WTC11 (cell line): ENCODE measurements around the gene CAMTA1. TPM values are rescaled to one million over a fixed set of nuclear protein-coding genes. Genes with fewer than 3 reads are reported as not detected.

Source experiments
- ATAC-seq: fragments of 200-7000 bp; cut with Tn5 transposase; 2 replicates; pipeline ENCODE4 v1.10.0; 2021; ENCODE audit warnings: mild to moderate bottlenecking, moderate library complexity
- CTCF ChIA-PET: fragments of 300-600 bp; sonication (Branson Sonifier 250); formaldehyde crosslinking; loops from one replicate; lab custom pipeline; 2021; ENCODE audit warnings: antibody characterized with exemption; lab: Charles Lee
- POLR2A ChIA-PET: fragments of 350-600 bp; sonication (Branson Sonifier 250); formaldehyde crosslinking; loops from one replicate; lab custom pipeline; 2021; ENCODE audit warnings: antibody characterized with exemption; lab: Charles Lee
- DNase-seq: peaks from one replicate; pipeline ENCODE4 v3.0.0; 2021; ENCODE audit warnings: low spot score
- H3K27ac Mint-ChIP-seq: 2 replicates; pipeline ENCODE4 v1.8.0; 2021; ENCODE audit warnings: mixed read lengths
- H3K27me3 Mint-ChIP-seq: 2 replicates; pipeline ENCODE4 v1.8.0; 2021; ENCODE audit warnings: low read depth, mild to moderate bottlenecking, moderate library complexity, mixed read lengths
- H3K36me3 Mint-ChIP-seq: 2 replicates; pipeline ENCODE4 v1.8.0; 2021; ENCODE audit warnings: mixed read lengths
- H3K4me1 Mint-ChIP-seq: 2 replicates; pipeline ENCODE4 v1.8.0; 2022; ENCODE audit warnings: mixed read lengths
- H3K4me3 Mint-ChIP-seq: 2 replicates; pipeline ENCODE4 v1.8.0; 2021; ENCODE audit warnings: mild to moderate bottlenecking, moderate library complexity, mixed read lengths
- H3K9me3 Mint-ChIP-seq: 2 replicates; pipeline ENCODE4 v1.8.0; 2021; ENCODE audit warnings: mixed read lengths
- CBFB ChIP-seq: sonication (generic); formaldehyde crosslinking; IDR thresholded peaks from 2 replicates; pipeline ENCODE4 v1.8.1; 2022; ENCODE audit warnings: mild to moderate bottlenecking, low read depth, missing genetic modification reagents
- CREB1 ChIP-seq: sonication (generic); formaldehyde crosslinking; IDR thresholded peaks from 2 replicates; pipeline ENCODE4 v1.8.0; 2023; ENCODE audit warnings: mild to moderate bottlenecking, missing genetic modification reagents
- E2F1 ChIP-seq: sonication (generic); formaldehyde crosslinking; IDR thresholded peaks from 2 replicates; pipeline ENCODE4 v1.8.0; 2022; ENCODE audit warnings: mild to moderate bottlenecking, missing genetic modification reagents
- ELF4 ChIP-seq: sonication (generic); formaldehyde crosslinking; IDR thresholded peaks from 2 replicates; pipeline ENCODE4 v1.8.1; 2022; ENCODE audit warnings: low read depth, mild to moderate bottlenecking, moderate library complexity, missing genetic modification reagents
- ETV6 ChIP-seq: sonication (generic); formaldehyde crosslinking; IDR thresholded peaks from 2 replicates; pipeline ENCODE4 v1.8.1; 2022; ENCODE audit warnings: mild to moderate bottlenecking, missing genetic modification reagents
- FOXJ3 ChIP-seq: sonication (generic); formaldehyde crosslinking; IDR thresholded peaks from 2 replicates; pipeline ENCODE4 v1.9.0; 2021; ENCODE audit warnings: missing genetic modification reagents, mild to moderate bottlenecking, borderline replicate concordance
- IRF2 ChIP-seq: sonication (generic); formaldehyde crosslinking; IDR thresholded peaks from 2 replicates; pipeline ENCODE4 v1.8.0; 2022; ENCODE audit warnings: low read depth, missing genetic modification reagents, borderline replicate concordance
- JAZF1 ChIP-seq: fragments of 250-450 bp; sonication (Bioruptor Pico); IDR thresholded peaks from 2 replicates; pipeline ENCODE4 v1.9.0; 2021; ENCODE audit warnings: moderate library complexity, mild to moderate bottlenecking, inconsistent platforms
- JUN ChIP-seq: sonication (generic); formaldehyde crosslinking; IDR thresholded peaks from 2 replicates; pipeline ENCODE4 v1.8.0; 2023; ENCODE audit warnings: mild to moderate bottlenecking, missing genetic modification reagents
- MYBL2 ChIP-seq: sonication (generic); formaldehyde crosslinking; IDR thresholded peaks from 2 replicates; pipeline ENCODE4 v1.8.1; 2023; ENCODE audit warnings: mild to moderate bottlenecking, moderate library complexity, missing genetic modification reagents
- NFATC4 ChIP-seq: fragments of 250-450 bp; sonication (Bioruptor Pico); IDR thresholded peaks from 2 replicates; pipeline ENCODE4 v1.9.0; 2021; ENCODE audit warnings: mild to moderate bottlenecking
- NFE2L1 ChIP-seq: sonication (generic); formaldehyde crosslinking; IDR thresholded peaks from 2 replicates; pipeline ENCODE4 v1.8.1; 2023; ENCODE audit warnings: missing genetic modification reagents
- OVOL2 ChIP-seq: fragments of 250-450 bp; sonication (Bioruptor Pico); IDR thresholded peaks from 2 replicates; pipeline ENCODE4 v1.9.0; 2021; ENCODE audit warnings: mild to moderate bottlenecking, borderline replicate concordance
- PREB ChIP-seq: sonication (generic); formaldehyde crosslinking; IDR thresholded peaks from 2 replicates; pipeline ENCODE4 v1.8.1; 2022; ENCODE audit warnings: mild to moderate bottlenecking, missing genetic modification reagents, moderate library complexity, borderline replicate concordance
- RELA ChIP-seq: sonication (generic); formaldehyde crosslinking; IDR thresholded peaks from 2 replicates; pipeline ENCODE4 v1.8.1; 2022; ENCODE audit warnings: missing genetic modification reagents, mild to moderate bottlenecking, borderline replicate concordance
- SMAD3 ChIP-seq: sonication (generic); formaldehyde crosslinking; IDR thresholded peaks from 2 replicates; pipeline ENCODE4 v1.8.0; 2022; ENCODE audit warnings: missing genetic modification reagents, mild to moderate bottlenecking, borderline replicate concordance
- SOX15 ChIP-seq: fragments of 250-450 bp; sonication (Bioruptor Pico); IDR thresholded peaks from 2 replicates; pipeline ENCODE4 v1.9.0; 2021; ENCODE audit warnings: mild to moderate bottlenecking
- SP1 ChIP-seq: sonication (generic); formaldehyde crosslinking; conservative IDR thresholded peaks from 2 replicates; pipeline ENCODE4 v1.8.1; 2022; ENCODE audit warnings: missing genetic modification reagents
- TCF7 ChIP-seq: sonication (generic); formaldehyde crosslinking; IDR thresholded peaks from 2 replicates; pipeline ENCODE4 v1.8.0; 2022; ENCODE audit warnings: mild to moderate bottlenecking, low read depth, missing genetic modification reagents, moderate library complexity
- TEAD1 ChIP-seq: sonication (generic); formaldehyde crosslinking; IDR thresholded peaks from 2 replicates; pipeline ENCODE4 v1.8.0; 2022; ENCODE audit warnings: mild to moderate bottlenecking, missing genetic modification reagents
- TP53 ChIP-seq: sonication (generic); formaldehyde crosslinking; IDR thresholded peaks from 2 replicates; pipeline ENCODE4 v1.8.1; 2023; ENCODE audit warnings: mild to moderate bottlenecking, missing genetic modification reagents
- ZNF232 ChIP-seq: sonication (generic); formaldehyde crosslinking; IDR thresholded peaks from 2 replicates; pipeline ENCODE4 v1.8.0; 2022; ENCODE audit warnings: mild to moderate bottlenecking, missing genetic modification reagents
- ZNF263 ChIP-seq: sonication (generic); formaldehyde crosslinking; IDR thresholded peaks from 2 replicates; pipeline ENCODE4 v1.8.1; 2022; ENCODE audit warnings: low read depth, mild to moderate bottlenecking, moderate library complexity, missing genetic modification reagents
- ZSCAN18 ChIP-seq: fragments of 250-450 bp; sonication (Bioruptor Pico); IDR thresholded peaks from 2 replicates; pipeline ENCODE4 v2.1.2; 2022; ENCODE audit warnings: mild to moderate bottlenecking, moderate library complexity
- total RNA-seq: library from RNA; stranded (reverse); gene quantifications from 3 replicates; pipeline ENCODE4 v1.2.3, GENCODE V29; 2021
- TF ChIP-seq, protein P1 (sequence below): sonication (generic); formaldehyde crosslinking; IDR thresholded peaks from 2 replicates; pipeline ENCODE4 v1.8.1; 2022; ENCODE audit warnings: mild to moderate bottlenecking, moderate library complexity, missing genetic modification reagents
- TF ChIP-seq, protein P2 (sequence below): fragments of 250-450 bp; sonication (Bioruptor Pico); IDR thresholded peaks from 2 replicates; pipeline ENCODE4 v1.9.0; 2021; ENCODE audit warnings: moderate library complexity, mild to moderate bottlenecking, inconsistent platforms, borderline replicate concordance
- TF ChIP-seq, protein P3 (sequence below): sonication (generic); formaldehyde crosslinking; IDR thresholded peaks from 2 replicates; pipeline ENCODE4 v1.8.0; 2023; ENCODE audit warnings: mild to moderate bottlenecking, missing genetic modification reagents

The CAMTA1 gene
- total RNA-seq, 1 experiment from 2014 or later: 86.4 TPM

DNA sequence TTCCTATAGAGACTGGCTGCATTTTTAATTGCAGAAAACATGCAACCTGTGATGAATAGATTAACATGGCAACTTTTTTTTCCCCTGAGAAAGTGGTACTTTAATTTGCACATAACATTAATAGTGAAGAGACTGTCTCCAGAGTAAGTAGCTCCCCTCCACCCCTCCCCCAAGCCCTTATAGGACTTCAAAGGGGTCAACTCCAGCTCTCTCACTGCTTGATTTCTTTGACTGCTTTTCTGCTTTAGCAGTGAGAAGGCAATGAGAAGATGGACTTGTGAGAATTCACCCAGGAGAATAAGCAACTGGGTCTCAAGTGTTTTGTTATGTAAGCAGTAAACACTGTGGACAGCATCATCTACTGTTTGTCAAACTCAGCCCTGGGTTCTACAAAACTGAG is 355.0 kb downstream of the CAMTA1 start:
- POLR2A ChIA-PET: no interaction called here
- CTCF ChIA-PET: interaction anchor here (1.0 to 2.0 kb wide), 5 partner anchors 19 to 97 kb away, joined by 3 to 9 read pairs (median 5); no protein-coding TSS in a partner anchor
- no peak for ATAC-seq

GRCh38 chr1:7145947-7146346 is 360.7 kb downstream of the CAMTA1 start:
- POLR2A ChIA-PET: no interaction called here

More for the DNA sequence above, 355.0 kb downstream of the CAMTA1 start:
- peaks cover 22% of the 10 kb centered on the region for H3K4me1 Mint-ChIP-seq
- TF ChIP-seq FOXJ3 (CRISPR knock-in tag) (no peak), PREB (CRISPR knock-in tag) (no peak), OVOL2 (CRISPR knock-in tag) (no peak), CREB1 (CRISPR knock-in tag) (no peak), IRF2 (CRISPR knock-in tag) (no peak), JAZF1 (CRISPR knock-in tag) (no peak)
- TF ChIP-seq, protein P1, sequence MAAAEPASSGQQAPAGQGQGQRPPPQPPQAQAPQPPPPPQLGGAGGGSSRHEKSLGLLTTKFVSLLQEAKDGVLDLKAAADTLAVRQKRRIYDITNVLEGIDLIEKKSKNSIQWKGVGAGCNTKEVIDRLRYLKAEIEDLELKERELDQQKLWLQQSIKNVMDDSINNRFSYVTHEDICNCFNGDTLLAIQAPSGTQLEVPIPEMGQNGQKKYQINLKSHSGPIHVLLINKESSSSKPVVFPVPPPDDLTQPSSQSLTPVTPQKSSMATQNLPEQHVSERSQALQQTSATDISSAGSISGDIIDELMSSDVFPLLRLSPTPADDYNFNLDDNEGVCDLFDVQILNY (CRISPR knock-in tag): no peak
- no peak overlapping the region for H3K27ac Mint-ChIP-seq
- H3K4me3 Mint-ChIP-seq: no peak overlapping the region
- no peak for DNase-seq
- no peaks in the 10 kb centered on the region for H3K9me3 Mint-ChIP-seq
- H3K27me3 Mint-ChIP-seq: no peaks in the 10 kb centered on the region
- no peaks in the 10 kb centered on the region for H3K36me3 Mint-ChIP-seq

GRCh38 chr1:7146710-7147109 is 361.5 kb downstream of the CAMTA1 start:
- ATAC-seq (no peak), DNase-seq (no peak)
- peaks cover 2% of the 10 kb centered on the region; the same call in 1 of the 2 replicates for H3K27me3 Mint-ChIP-seq
- ChIA-PET CTCF (no interaction called here), POLR2A (no interaction called here)
- H3K4me1 Mint-ChIP-seq: peaks cover 32% of the 10 kb centered on the region; the same call in 1 of the 2 replicates
- H3K4me3 Mint-ChIP-seq: no peak overlapping the region
- no peak overlapping the region for H3K27ac Mint-ChIP-seq
- TF ChIP-seq E2F1 (CRISPR knock-in tag) (no peak), SMAD3 (CRISPR knock-in tag) (no peak), ELF4 (no peak), TCF7 (no peak), FOXJ3 (CRISPR knock-in tag) (no peak), RELA (CRISPR knock-in tag) (no peak), TP53 (CRISPR knock-in tag) (no peak), MYBL2 (CRISPR knock-in tag) (no peak), NFE2L1 (CRISPR knock-in tag) (no peak), NFATC4 (no peak), TEAD1 (CRISPR knock-in tag) (no peak), SP1 (CRISPR knock-in tag) (no peak), ZSCAN18 (CRISPR knock-in tag) (no peak), ETV6 (CRISPR knock-in tag) (no peak), ZNF263 (CRISPR knock-in tag) (no peak), SOX15 (CRISPR knock-in tag) (no peak), CBFB (CRISPR knock-in tag) (no peak), JUN (CRISPR knock-in tag) (no peak)
- TF ChIP-seq, protein P2, sequence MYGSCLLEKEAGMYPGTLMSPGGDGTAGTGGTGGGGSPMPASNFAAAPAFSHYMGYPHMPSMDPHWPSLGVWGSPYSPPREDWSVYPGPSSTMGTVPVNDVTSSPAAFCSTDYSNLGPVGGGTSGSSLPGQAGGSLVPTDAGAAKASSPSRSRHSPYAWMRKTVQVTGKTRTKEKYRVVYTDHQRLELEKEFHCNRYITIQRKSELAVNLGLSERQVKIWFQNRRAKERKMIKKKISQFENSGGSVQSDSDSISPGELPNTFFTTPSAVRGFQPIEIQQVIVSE (CRISPR knock-in tag): no peak
- TF ChIP-seq, protein P3, sequence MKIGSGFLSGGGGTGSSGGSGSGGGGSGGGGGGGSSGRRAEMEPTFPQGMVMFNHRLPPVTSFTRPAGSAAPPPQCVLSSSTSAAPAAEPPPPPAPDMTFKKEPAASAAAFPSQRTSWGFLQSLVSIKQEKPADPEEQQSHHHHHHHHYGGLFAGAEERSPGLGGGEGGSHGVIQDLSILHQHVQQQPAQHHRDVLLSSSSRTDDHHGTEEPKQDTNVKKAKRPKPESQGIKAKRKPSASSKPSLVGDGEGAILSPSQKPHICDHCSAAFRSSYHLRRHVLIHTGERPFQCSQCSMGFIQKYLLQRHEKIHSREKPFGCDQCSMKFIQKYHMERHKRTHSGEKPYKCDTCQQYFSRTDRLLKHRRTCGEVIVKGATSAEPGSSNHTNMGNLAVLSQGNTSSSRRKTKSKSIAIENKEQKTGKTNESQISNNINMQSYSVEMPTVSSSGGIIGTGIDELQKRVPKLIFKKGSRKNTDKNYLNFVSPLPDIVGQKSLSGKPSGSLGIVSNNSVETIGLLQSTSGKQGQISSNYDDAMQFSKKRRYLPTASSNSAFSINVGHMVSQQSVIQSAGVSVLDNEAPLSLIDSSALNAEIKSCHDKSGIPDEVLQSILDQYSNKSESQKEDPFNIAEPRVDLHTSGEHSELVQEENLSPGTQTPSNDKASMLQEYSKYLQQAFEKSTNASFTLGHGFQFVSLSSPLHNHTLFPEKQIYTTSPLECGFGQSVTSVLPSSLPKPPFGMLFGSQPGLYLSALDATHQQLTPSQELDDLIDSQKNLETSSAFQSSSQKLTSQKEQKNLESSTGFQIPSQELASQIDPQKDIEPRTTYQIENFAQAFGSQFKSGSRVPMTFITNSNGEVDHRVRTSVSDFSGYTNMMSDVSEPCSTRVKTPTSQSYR (CRISPR knock-in tag): no peak
- no peaks in the 10 kb centered on the region for H3K9me3 Mint-ChIP-seq
- H3K36me3 Mint-ChIP-seq: no peaks in the 10 kb centered on the region

More at GRCh38 chr1:7145947-7146346, 360.7 kb downstream of the CAMTA1 start:
- Mint-ChIP-seq H3K36me3 (no peaks in the 10 kb centered on the region), H3K27ac (no peak overlapping the region), H3K9me3 (no peaks in the 10 kb centered on the region), H3K4me1 (peaks cover 25% of the 10 kb centered on the region; the same call in 1 of the 2 replicates), H3K27me3 (peaks cover 2% of the 10 kb centered on the region; the same call in 1 of the 2 replicates), H3K4me3 (no peak overlapping the region)
- no peak for ATAC-seq
- no peak for DNase-seq
- CTCF ChIA-PET: interaction anchor here (1.3 to 1.7 kb wide), 3 partner anchors 62 to 104 kb away, joined by 4 to 7 read pairs (median 5); no protein-coding TSS in a partner anchor
- TF ChIP-seq ZNF232 (CRISPR knock-in tag): no peak
